ENCODE measurements around the gene SH2D2A. TPM values are rescaled to one million over a fixed set of nuclear protein-coding genes. Genes with fewer than 3 reads are reported as not detected.
"Not testable (repeated sequence)": the region's sequence is repeated elsewhere in the genome, so short reads cannot be mapped to it uniquely, and the experiment has no call there.

The SH2D2A gene
- total RNA-seq, 4 donors from 2014 or later = 0.94 TPM; not detected in 3

GRCh38 chr1:156765666-156766065 lies 51.0 kb downstream of the SH2D2A start:
- no peaks in the 10 kb centered on the region for H3K27me3 ChIP-seq
- H3K4me3 ChIP-seq = no peak overlapping the region
- peaks cover 0 to 6% of the 10 kb centered on the region in 2 donors for H3K36me3 ChIP-seq
- H3K9me3 ChIP-seq = no peaks in the 10 kb centered on the region
- no peak for ATAC-seq
- H3K4me1 ChIP-seq = peaks cover 0 to 39% (median 25%) of the 10 kb centered on the region in 3 donors
- WGBS, 2 donors (ENCODE audit: low coverage in 1 of 2) = 67 to 93% methylated on average over 2 to 3 of the region's 5 CpGs
- TF ChIP-seq EP300 (IDR thresholded peaks at IDR 0.05) (no peak), POLR2A (IDR thresholded peaks at IDR 0.05) (no peak), POLR2AphosphoS5 (IDR thresholded peaks at IDR 0.05) (no peak), CTCF (IDR thresholded peaks at IDR 0.05) (no peak)
- H3K27ac ChIP-seq = no peak overlapping the region

GRCh38 chr1:156765136-156765535 lies 51.5 kb downstream of the SH2D2A start:
- H3K9me3 ChIP-seq, H3K4me3 ChIP-seq, H3K27ac ChIP-seq, H3K36me3 ChIP-seq, H3K27me3 ChIP-seq, ATAC-seq: not testable (repeated sequence)
- peaks cover 0 to 34% (median 20%) of the 10 kb centered on the region in 3 donors for H3K4me1 ChIP-seq
- 90 to 100% methylated on average over 4 to 6 of the region's 15 CpGs for WGBS, 2 donors (ENCODE audit: low coverage in 1 of 2)

- TF ChIP-seq POLR2A (IDR thresholded peaks at IDR 0.05) (no peak), CTCF (IDR thresholded peaks at IDR 0.05) (no peak), EP300 (IDR thresholded peaks at IDR 0.05) (no peak), POLR2AphosphoS5 (IDR thresholded peaks at IDR 0.05) (no peak)
- no peaks in the 10 kb centered on the region for H3K36me3 ChIP-seq
- no peaks in the 10 kb centered on the region for H3K9me3 ChIP-seq
- no peaks in the 10 kb centered on the region for H3K27me3 ChIP-seq
- no peak overlapping the region for H3K27ac ChIP-seq
- H3K4me1 ChIP-seq = peaks cover 0 to under 1% (median 0%) of the 10 kb centered on the region in 3 donors
- ATAC-seq = no peak
- no peak overlapping the region for H3K4me3 ChIP-seq
- 100% methylated on average over 1 of the region's 4 CpGs; no CpG with 5 or more reads in 1 of the 2 donors for WGBS, 2 donors (ENCODE audit: low coverage in 1 of 2)
Observed at GRCh38 chr1:156760796-156761104, 55.9 kb downstream of the SH2D2A start.

GRCh38 chr1:156760092-156760795 lies 56.4 kb downstream of the SH2D2A start:
- no peak overlapping the region for H3K27ac ChIP-seq
- no peaks in the 10 kb centered on the region for H3K27me3 ChIP-seq
- no peaks in the 10 kb centered on the region for H3K36me3 ChIP-seq
- TF ChIP-seq POLR2AphosphoS5 (IDR thresholded peaks at IDR 0.05) = no peak
- no peak for TF ChIP-seq CTCF (IDR thresholded peaks at IDR 0.05)
- TF ChIP-seq EP300 (IDR thresholded peaks at IDR 0.05) = no peak
- no peak for TF ChIP-seq POLR2A (IDR thresholded peaks at IDR 0.05)
- 55% methylated on average over 3 of the region's 6 CpGs; no CpG with 5 or more reads in 1 of the 2 donors for WGBS, 2 donors (ENCODE audit: low coverage in 1 of 2)
- no peaks in the 10 kb centered on the region for H3K4me1 ChIP-seq
- H3K9me3 ChIP-seq = no peaks in the 10 kb centered on the region
- H3K4me3 ChIP-seq = no peak overlapping the region
- ATAC-seq = no peak

- not testable (repeated sequence) for H3K27me3 ChIP-seq, H3K4me1 ChIP-seq, H3K4me3 ChIP-seq, H3K36me3 ChIP-seq, H3K27ac ChIP-seq, H3K9me3 ChIP-seq, ATAC-seq
- WGBS, 2 donors (ENCODE audit: low coverage in 1 of 2) = 80 to 96% methylated on average over 1 to 7 of the region's 10 CpGs
Observed at GRCh38 chr1:156757572-156758253, 58.9 kb downstream of the SH2D2A start.

GRCh38 chr1:156756355-156756754 lies 60.3 kb downstream of the SH2D2A start:
- H3K4me1 ChIP-seq = peaks cover 0 to 14% (median 7%) of the 10 kb centered on the region in 3 donors
- H3K27ac ChIP-seq = no peak overlapping the region
- TF ChIP-seq CTCF (IDR thresholded peaks at IDR 0.05) = no peak
- TF ChIP-seq POLR2AphosphoS5 (IDR thresholded peaks at IDR 0.05) = no peak
- no peak for TF ChIP-seq POLR2A (IDR thresholded peaks at IDR 0.05)
- no peak for TF ChIP-seq EP300 (IDR thresholded peaks at IDR 0.05)
- no peaks in the 10 kb centered on the region for H3K36me3 ChIP-seq
- WGBS, 2 donors (ENCODE audit: low coverage in 1 of 2) = 92 to 100% methylated on average over 1 of the region's 1 CpG
- no peaks in the 10 kb centered on the region for H3K9me3 ChIP-seq
- no peak for ATAC-seq
- H3K4me3 ChIP-seq = no peak overlapping the region
- H3K27me3 ChIP-seq = no peaks in the 10 kb centered on the region
